Neural progenitor cell (in vitro differentiated cells): Measurements from ENCODE around the gene TKFC.

Experiments used
- EZH2 ChIP-seq: fragments of 200-600 bp; sonication (generic); IDR thresholded peaks from 2 replicates; pipeline ENCODE4 v1.6.1; 2017; ENCODE audit warnings: antibody characterized with exemption, mild to moderate bottlenecking, moderate library complexity
- TF ChIP-seq, protein P1 (sequence below): fragments of 200-600 bp; sonication (generic); IDR thresholded peaks from 2 replicates; pipeline ENCODE4 v1.5.1; 2017; ENCODE audit warnings: antibody characterized with exemption, mild to moderate bottlenecking

DNA sequence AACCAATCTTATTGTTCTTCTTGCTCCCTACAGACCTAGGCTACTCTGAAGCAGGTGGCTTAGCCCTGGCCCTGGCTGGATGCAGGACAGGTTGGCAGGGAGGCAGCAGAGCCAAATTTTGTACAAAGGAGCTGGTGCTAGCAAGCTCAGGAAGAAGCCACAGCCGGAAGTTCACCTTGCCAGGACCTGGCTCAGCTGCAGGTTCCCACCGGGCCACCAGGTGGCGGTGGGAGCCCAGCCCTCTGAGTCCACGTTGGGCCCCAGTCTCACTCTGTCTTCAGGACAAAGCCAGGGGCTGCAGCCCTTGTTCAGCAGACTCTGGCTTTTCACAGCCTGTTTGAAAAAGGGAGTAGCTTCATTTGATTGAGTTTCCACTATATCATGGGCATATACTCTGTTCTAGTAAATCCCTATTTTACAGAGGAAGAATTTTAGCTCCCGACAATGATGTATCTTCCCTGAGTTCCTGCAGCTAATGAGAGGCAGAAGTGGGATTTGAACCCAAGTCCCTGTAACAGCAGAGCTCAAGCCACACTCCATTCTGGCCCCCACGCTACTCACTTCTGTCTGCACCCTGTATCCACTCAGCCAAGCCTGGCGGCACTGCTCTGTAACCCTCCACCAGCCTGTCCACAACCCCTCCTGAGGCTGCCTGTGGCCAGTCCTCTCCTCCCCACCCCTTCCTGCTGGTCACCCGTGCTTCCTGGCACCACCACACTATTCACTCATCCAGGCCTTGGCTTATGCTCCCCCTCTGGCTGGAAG, 3.3 kb downstream of the TKFC start:
- TF ChIP-seq EZH2: no peak
- TF ChIP-seq, protein P1, sequence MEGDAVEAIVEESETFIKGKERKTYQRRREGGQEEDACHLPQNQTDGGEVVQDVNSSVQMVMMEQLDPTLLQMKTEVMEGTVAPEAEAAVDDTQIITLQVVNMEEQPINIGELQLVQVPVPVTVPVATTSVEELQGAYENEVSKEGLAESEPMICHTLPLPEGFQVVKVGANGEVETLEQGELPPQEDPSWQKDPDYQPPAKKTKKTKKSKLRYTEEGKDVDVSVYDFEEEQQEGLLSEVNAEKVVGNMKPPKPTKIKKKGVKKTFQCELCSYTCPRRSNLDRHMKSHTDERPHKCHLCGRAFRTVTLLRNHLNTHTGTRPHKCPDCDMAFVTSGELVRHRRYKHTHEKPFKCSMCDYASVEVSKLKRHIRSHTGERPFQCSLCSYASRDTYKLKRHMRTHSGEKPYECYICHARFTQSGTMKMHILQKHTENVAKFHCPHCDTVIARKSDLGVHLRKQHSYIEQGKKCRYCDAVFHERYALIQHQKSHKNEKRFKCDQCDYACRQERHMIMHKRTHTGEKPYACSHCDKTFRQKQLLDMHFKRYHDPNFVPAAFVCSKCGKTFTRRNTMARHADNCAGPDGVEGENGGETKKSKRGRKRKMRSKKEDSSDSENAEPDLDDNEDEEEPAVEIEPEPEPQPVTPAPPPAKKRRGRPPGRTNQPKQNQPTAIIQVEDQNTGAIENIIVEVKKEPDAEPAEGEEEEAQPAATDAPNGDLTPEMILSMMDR: peak; percentile 94
